ACC112 (cell line): ENCODE measurements around the gene CD109.
"Not testable (repeated sequence)": the region's sequence is repeated elsewhere in the genome, so short reads cannot be mapped to it uniquely, and the experiment has no call there.

Experiments used
- H2AFZ ChIP-seq: fragments of 200-600 bp; sonication (generic); one replicate; pipeline ENCODE4 v1.6.0; 2017; ENCODE audit warnings: antibody characterized with exemption, low read length; ENCODE audit not compliant: unreplicated experiment
- H3K27ac ChIP-seq: fragments of 200-600 bp; sonication (generic); 2 replicates; pipeline ENCODE4 v1.5.1; 2014; ENCODE audit warnings: low read depth, mild to moderate bottlenecking, antibody characterized with exemption, low read length, moderate library complexity
- H3K27me3 ChIP-seq: fragments of 200-600 bp; sonication (generic); 2 replicates; pipeline ENCODE4 v1.6.1; 2014; ENCODE audit warnings: mild to moderate bottlenecking, antibody characterized with exemption, low read length, moderate library complexity, mixed read lengths; ENCODE audit not compliant: insufficient read depth
- H3K36me3 ChIP-seq: fragments of 200-600 bp; sonication (generic); 2 replicates; pipeline ENCODE4 v1.6.1; 2016; ENCODE audit warnings: mild to moderate bottlenecking, antibody characterized with exemption, low read length, moderate library complexity, mixed read lengths; ENCODE audit not compliant: insufficient read depth
- H3K4me1 ChIP-seq: fragments of 200-600 bp; sonication (generic); one replicate; pipeline ENCODE4 v1.6.1; 2016; ENCODE audit warnings: low read length, mixed read lengths; ENCODE audit not compliant: insufficient read depth, unreplicated experiment, control insufficient read depth
- H3K4me3 ChIP-seq: fragments of 200-600 bp; sonication (generic); 2 replicates; pipeline ENCODE4 v1.5.1; 2014; ENCODE audit warnings: mild to moderate bottlenecking, low read depth, low read length
- H3K79me2 ChIP-seq: fragments of 200-600 bp; sonication (generic); one replicate; pipeline ENCODE4 v1.6.0; 2016; ENCODE audit warnings: low read length; ENCODE audit not compliant: control insufficient read depth, unreplicated experiment, insufficient read depth

The CD109 gene

GRCh38 chr6:73725192-73725591 lies 29.2 kb downstream of the CD109 start:
- H3K27ac ChIP-seq, H3K36me3 ChIP-seq, H3K27me3 ChIP-seq, H2AFZ ChIP-seq, H3K79me2 ChIP-seq, H3K4me3 ChIP-seq: not testable (repeated sequence)
- peaks cover 16% of the 10 kb centered on the region for H3K4me1 ChIP-seq

GRCh38 chr6:73727114-73727513 lies 31.1 kb downstream of the CD109 start:
- Histone ChIP-seq H3K4me3 (no peak overlapping the region), H3K79me2 (no peaks in the 10 kb centered on the region), H2AFZ (no peak overlapping the region), H3K27ac (no peak overlapping the region), H3K36me3 (no peaks in the 10 kb centered on the region), H3K4me1 (peaks cover 15% of the 10 kb centered on the region), H3K27me3 (no peaks in the 10 kb centered on the region)

GRCh38 chr6:73728548-73729205 lies 32.7 kb downstream of the CD109 start:
- Histone ChIP-seq H3K4me1 (no peaks in the 10 kb centered on the region), H3K27me3 (no peaks in the 10 kb centered on the region), H2AFZ (no peak overlapping the region), H3K79me2 (no peaks in the 10 kb centered on the region), H3K4me3 (no peak overlapping the region), H3K36me3 (no peaks in the 10 kb centered on the region), H3K27ac (no peak overlapping the region)

- no peaks in the 10 kb centered on the region for H3K79me2 ChIP-seq
Observed at GRCh38 chr6:73731285-73731684, 35.3 kb downstream of the CD109 start.

GRCh38 chr6:73732845-73733675 lies 37.1 kb downstream of the CD109 start:
- H3K27me3 ChIP-seq = no peaks in the 10 kb centered on the region
- no peak overlapping the region for H2AFZ ChIP-seq
- no peak overlapping the region for H3K27ac ChIP-seq
- H3K4me3 ChIP-seq = no peak overlapping the region
- no peaks in the 10 kb centered on the region for H3K79me2 ChIP-seq
- H3K36me3 ChIP-seq = 0 out of 2 replicates have a peak, but pooled peaks cover 7% of the 10 kb centered on the region
- no peaks in the 10 kb centered on the region for H3K4me1 ChIP-seq

More at GRCh38 chr6:73731285-73731684, 35.3 kb downstream of the CD109 start:
- H3K36me3 ChIP-seq = 0 out of 2 replicates have a peak, but pooled peaks cover 6% of the 10 kb centered on the region
- no peak overlapping the region for H3K4me3 ChIP-seq
- H3K27ac ChIP-seq = no peak overlapping the region
- H3K27me3 ChIP-seq = no peaks in the 10 kb centered on the region
- no peak overlapping the region for H2AFZ ChIP-seq
- H3K4me1 ChIP-seq = no peaks in the 10 kb centered on the region

- Histone ChIP-seq H3K79me2 (no peaks in the 10 kb centered on the region), H3K36me3 (0 out of 2 replicates have a peak, but pooled peaks cover 7% of the 10 kb centered on the region), H2AFZ (no peak overlapping the region), H3K27me3 (no peaks in the 10 kb centered on the region), H3K4me3 (no peak overlapping the region), H3K4me1 (no peaks in the 10 kb centered on the region), H3K27ac (no peak overlapping the region)
Observed at GRCh38 chr6:73733791-73734190, 37.8 kb downstream of the CD109 start.

- H3K36me3 ChIP-seq = 0 out of 2 replicates have a peak, but pooled peaks cover 7% of the 10 kb centered on the region
- H3K27ac ChIP-seq = no peak overlapping the region
- no peak overlapping the region for H2AFZ ChIP-seq
- H3K27me3 ChIP-seq = no peaks in the 10 kb centered on the region
- H3K79me2 ChIP-seq = no peaks in the 10 kb centered on the region
- H3K4me3 ChIP-seq = no peak overlapping the region
- no peaks in the 10 kb centered on the region for H3K4me1 ChIP-seq
Observed at GRCh38 chr6:73734832-73735453, 38.9 kb downstream of the CD109 start.

GRCh38 chr6:73738367-73739028 lies 42.5 kb downstream of the CD109 start:
- Histone ChIP-seq H3K4me1 (no peaks in the 10 kb centered on the region), H3K27me3 (no peaks in the 10 kb centered on the region), H3K36me3 (0 out of 2 replicates have a peak, but pooled peaks cover 7% of the 10 kb centered on the region), H3K27ac (no peak overlapping the region), H3K4me3 (no peak overlapping the region), H3K79me2 (no peaks in the 10 kb centered on the region), H2AFZ (no peak overlapping the region)

- Histone ChIP-seq H3K27ac (no peak overlapping the region), H3K4me1 (no peaks in the 10 kb centered on the region), H2AFZ (no peak overlapping the region), H3K27me3 (no peaks in the 10 kb centered on the region), H3K79me2 (no peaks in the 10 kb centered on the region), H3K36me3 (0 out of 2 replicates have a peak, but pooled peaks cover 7% of the 10 kb centered on the region), H3K4me3 (no peak overlapping the region)
Observed at GRCh38 chr6:73739096-73739495, 43.1 kb downstream of the CD109 start.

- Histone ChIP-seq H3K27me3 (no peaks in the 10 kb centered on the region), H3K27ac (no peak overlapping the region), H3K79me2 (no peaks in the 10 kb centered on the region), H3K36me3 (no peaks in the 10 kb centered on the region; the same call in 1 of the 2 replicates), H3K4me3 (no peak overlapping the region), H3K4me1 (peaks cover 24% of the 10 kb centered on the region), H2AFZ (no peak overlapping the region)
Observed at GRCh38 chr6:73742433-73742832, 46.4 kb downstream of the CD109 start.
